GM12878 (cell line): ENCODE data around the gene CKAP2. TPM values are rescaled to one million over a fixed set of nuclear protein-coding genes. Genes with fewer than 3 reads are reported as not detected.
"Not testable (repeated sequence)": the region's sequence is repeated elsewhere in the genome, so short reads cannot be mapped to it uniquely, and the experiment has no call there.

Experiments
- ATAC-seq: fragments of 200-7000 bp; cut with Tn5 transposase; 3 replicates; pipeline ENCODE4 v1.9.1; 2020; ENCODE audit warnings: mild to moderate bottlenecking, moderate library complexity
- BruUV-seq: library from RNA; stranded (reverse); fragments of 400-500 nt; replicated peaks from 2 replicates; lab custom pipeline; 2021; lab: Mats Ljungman, UMichigan
- CTCF ChIA-PET: fragments of 300-600 bp; sonication (Branson Sonifier 250); formaldehyde crosslinking; extraction: SDS; loops from one replicate; lab custom pipeline; 2021; ENCODE audit warnings: inconsistent platforms; lab: Yijun Ruan, JAX
- POLR2A ChIA-PET: fragments of 350-600 bp; formaldehyde crosslinking; extraction: SDS; loops from one replicate; lab custom pipeline; 2021; ENCODE audit warnings: inconsistent platforms; lab: Charles Lee
- RAD21 ChIA-PET: fragments of 300-600 bp; sonication (Branson Sonifier 250); formaldehyde crosslinking; loops from one replicate; lab custom pipeline; 2023; ENCODE audit warnings: antibody characterized with exemption; ENCODE audit not compliant: unreplicated experiment; lab: Charles Lee
- SMC1A ChIA-PET: fragments of 300-600 bp; sonication (Branson Sonifier 250); formaldehyde crosslinking; loops from one replicate; lab custom pipeline; 2023; ENCODE audit not compliant: unreplicated experiment, uncharacterized antibody; lab: Charles Lee
- DNase-seq: peaks from one replicate; pipeline ENCODE4 v3.0.0-alpha.2; 2011; ENCODE audit warnings: low read depth, low spot score
- FAIRE-seq: peaks from 3 replicates; lab custom pipeline; 2011; peaks lifted over from hg19 to GRCh38; lab: Jason Lieb, UNC
- H2AFZ ChIP-seq: 2 replicates; pipeline ENCODE4 v1.6.0; 2011; ENCODE audit warnings: low read depth, low read length, control low read depth; ENCODE audit not compliant: control insufficient read depth
- H3K27ac ChIP-seq: 2 replicates; pipeline ENCODE4 v1.5.1; 2011; ENCODE audit warnings: control low read depth; ENCODE audit not compliant: control insufficient read depth, insufficient read depth
- H3K27me3 ChIP-seq, 2 experiments: replicated peaks in 1 of 2; 2 replicates each; pipeline versions ENCODE4 v1.6.0 to v1.6.1; 2011; ENCODE audit warnings: low read length in 1 of 2; ENCODE audit not compliant: control insufficient read depth in 2 of 2, insufficient read depth in 2 of 2
- H3K36me3 ChIP-seq, 2 experiments: 2 replicates each; pipeline ENCODE4 v1.5.1; 2011; ENCODE audit warnings: low read length in 1 of 2; ENCODE audit not compliant: control insufficient read depth in 2 of 2, insufficient read depth in 2 of 2
- H3K4me1 ChIP-seq: 2 replicates; pipeline ENCODE4 v1.6.1; 2011; ENCODE audit warnings: mild to moderate bottlenecking, low read length, moderate library complexity, mixed read lengths; ENCODE audit not compliant: control insufficient read depth, insufficient read depth
- H3K4me2 ChIP-seq: 2 replicates; pipeline ENCODE4 v1.6.0; 2011; ENCODE audit warnings: control low read depth; ENCODE audit not compliant: control insufficient read depth, insufficient read depth
- H3K4me3 ChIP-seq: fragments of 200-600 bp; sonication (generic); 2 replicates; pipeline ENCODE4 v1.5.1; 2016
- H3K79me2 ChIP-seq: 2 replicates; pipeline ENCODE4 v1.6.0; 2011; ENCODE audit warnings: low read length; ENCODE audit not compliant: control insufficient read depth, insufficient read depth
- H3K9ac ChIP-seq: 2 replicates; pipeline ENCODE4 v1.8.0; 2011; ENCODE audit warnings: low read length, control low read depth, mixed read lengths; ENCODE audit not compliant: control insufficient read depth, insufficient read depth
- H3K9me3 ChIP-seq: replicated peaks from 3 replicates; pipeline ENCODE4 v1.5.1; 2011; ENCODE audit warnings: mild to moderate bottlenecking, low read length; ENCODE audit not compliant: control insufficient read depth, insufficient read depth
- H4K20me1 ChIP-seq: 2 replicates; pipeline ENCODE4 v1.6.0; 2011; ENCODE audit not compliant: control insufficient read depth, insufficient read depth
- WGBS: methylation state at CpG from one replicate; pipeline ENCODE4 v1.1.6; 2016; ENCODE audit warnings: low lambda C conversion rate; ENCODE audit not compliant: insufficient replicate concordance, insufficient coverage; ENCODE audit errors: missing lambda C conversion rate; 5-methylcytosine and 5-hydroxymethylcytosine counted together
- in situ Hi-C: fragments of 300-500 bp; cut with MboI; formaldehyde crosslinking; loops from 9 replicates; pipeline ENCODE4 v1.14.3; 2018; ENCODE audit warnings: mixed read lengths
- intact Hi-C: fragments of 100-400 bp; cut with micrococcal nuclease; formaldehyde crosslinking; loops from one replicate; pipeline ENCODE4 v1.14.2; 2022; ENCODE audit not compliant: unreplicated experiment
- polyA plus RNA-seq, 11 experiments: library from polyadenylated mRNA; depleted of rRNA in 4 of 11; unstranded in 6 of 11; stranded (reverse) in 5 of 11; fragments of >200 nt; fragmentation: Nextera tagmentation in 4 of 11; fragmentation: Illumina TruSeq in 1 of 11; extraction: Ambion mirVana in 4 of 11; extraction: Trizol in 1 of 11; gene quantifications; 1 replicate in 1 of 11; 2 replicates in 10 of 11; pipeline versions ENCODE4 v1.2.1 to v1.2.3, GENCODE V29; 2011 to 2016; ENCODE audit warnings: inconsistent platforms in 2 of 11, missing spikeins in 2 of 11, low read depth in 1 of 11
- total RNA-seq, 4 experiments: library from RNA; depleted of rRNA in 3 of 4; stranded (reverse); fragments of >200 nt in 3 of 4; fragmentation: Illumina TruSeq in 1 of 4; extraction: Trizol in 1 of 4; gene quantifications; 2 replicates each; pipeline versions ENCODE4 v1.2.1 to v1.2.3, GENCODE V29; 2013 to 2021

The CKAP2 gene
- total and polyA plus RNA-seq, 10 of the 15 experiments (the other 5 are each of a cell fraction or from before 2014, with no cell fraction given), result 20.9 to 62.3 (median 37.5) TPM

GRCh38 chr13:52523323-52523722 lies 68.0 kb downstream of the CKAP2 start:
- H3K9me3 ChIP-seq, H3K36me3 ChIP-seq, in situ Hi-C loops, DNase-seq, H4K20me1 ChIP-seq, H3K79me2 ChIP-seq, H3K27me3 ChIP-seq, H3K27ac ChIP-seq, H3K4me2 ChIP-seq, H3K4me3 ChIP-seq, ATAC-seq, BruUV-seq, SMC1A ChIA-PET, CTCF ChIA-PET, H2AFZ ChIP-seq, FAIRE-seq, intact Hi-C loops, RAD21 ChIA-PET, POLR2A ChIA-PET, H3K4me1 ChIP-seq, H3K9ac ChIP-seq: not testable (repeated sequence)
- 24% methylated on average over 2 of the region's 6 CpGs for WGBS

Other genes with a start within 250 kb of the CKAP2 start
- 0.17 and 0.38 TPM in 2 replicates for gene THSD1, start 49.3 kb upstream of the CKAP2 start, total RNA-seq (2014; rRNA removed)
- 0.13 and 0.28 TPM in 2 replicates for gene THSD1, start 49.3 kb upstream of the CKAP2 start, total RNA-seq (2014; rRNA removed; fragmentation: Illumina TruSeq; extraction: Trizol)
- gene THSD1, start 49.3 kb upstream of the CKAP2 start, total RNA-seq (2021), result 0.13 and 0.15 TPM in 2 replicates
- gene THSD1, start 49.3 kb upstream of the CKAP2 start, polyA plus RNA-seq (2011; rRNA removed), result 0.07 and 0.12 TPM in 2 replicates
- gene THSD1, start 49.3 kb upstream of the CKAP2 start, polyA plus RNA-seq (2014; fragmentation: Illumina TruSeq; extraction: Trizol), result 0.04 TPM in 1 of 2 replicates, not detected in the other
- gene THSD1, start 49.3 kb upstream of the CKAP2 start, polyA plus RNA-seq (2014; fragmentation: Nextera tagmentation; extraction: Ambion mirVana), result under 1 TPM; 0.03 to 0.04 TPM
- 0.09 and 0.20 TPM in 2 replicates for gene THSD1, start 49.3 kb upstream of the CKAP2 start, polyA plus RNA-seq (2014; rRNA removed)
- gene THSD1, start 49.3 kb upstream of the CKAP2 start, polyA plus RNA-seq (2016; fragmentation: Nextera tagmentation; extraction: Ambion mirVana), result not detected
- 24.4 and 26.5 TPM in 2 replicates for gene VPS36, start 4.8 kb upstream of the CKAP2 start, total RNA-seq (2014; rRNA removed)
- gene VPS36, start 4.8 kb upstream of the CKAP2 start, total RNA-seq (2014; rRNA removed; fragmentation: Illumina TruSeq; extraction: Trizol), result 23.4 and 23.7 TPM in 2 replicates
- gene VPS36, start 4.8 kb upstream of the CKAP2 start, total RNA-seq (2021), result 16.1 and 16.3 TPM in 2 replicates
- gene VPS36, start 4.8 kb upstream of the CKAP2 start, polyA plus RNA-seq (2011; rRNA removed), result 25.7 and 41.5 TPM in 2 replicates
- gene VPS36, start 4.8 kb upstream of the CKAP2 start, polyA plus RNA-seq (2014; fragmentation: Illumina TruSeq; extraction: Trizol), result 26.7 and 35.6 TPM in 2 replicates
- 10 to 100 TPM; 10.3 to 12.3 TPM for gene VPS36, start 4.8 kb upstream of the CKAP2 start, polyA plus RNA-seq (2014; fragmentation: Nextera tagmentation; extraction: Ambion mirVana)
- 22.8 and 25.2 TPM in 2 replicates for gene VPS36, start 4.8 kb upstream of the CKAP2 start, polyA plus RNA-seq (2014; rRNA removed)
- gene VPS36, start 4.8 kb upstream of the CKAP2 start, polyA plus RNA-seq (2016; fragmentation: Nextera tagmentation; extraction: Ambion mirVana), result 10 to 100 TPM; 23.3 to 29.0 TPM
- 3.3 and 4.0 TPM in 2 replicates for gene HNRNPA1L2, start 187.0 kb downstream of the CKAP2 start, total RNA-seq (2014; rRNA removed)
- gene HNRNPA1L2, start 187.0 kb downstream of the CKAP2 start, total RNA-seq (2014; rRNA removed; fragmentation: Illumina TruSeq; extraction: Trizol), result 6.0 and 6.1 TPM in 2 replicates
- 6.2 and 6.9 TPM in 2 replicates for gene HNRNPA1L2, start 187.0 kb downstream of the CKAP2 start, total RNA-seq (2021)
- 10.5 and 13.3 TPM in 2 replicates for gene HNRNPA1L2, start 187.0 kb downstream of the CKAP2 start, polyA plus RNA-seq (2011; rRNA removed)
- 12.0 and 18.5 TPM in 2 replicates for gene HNRNPA1L2, start 187.0 kb downstream of the CKAP2 start, polyA plus RNA-seq (2014; fragmentation: Illumina TruSeq; extraction: Trizol)
- gene HNRNPA1L2, start 187.0 kb downstream of the CKAP2 start, polyA plus RNA-seq (2014; fragmentation: Nextera tagmentation; extraction: Ambion mirVana), result 1 to 10 TPM; 5.8 to 8.0 TPM
- 7.5 and 9.0 TPM in 2 replicates for gene HNRNPA1L2, start 187.0 kb downstream of the CKAP2 start, polyA plus RNA-seq (2014; rRNA removed)
- gene HNRNPA1L2, start 187.0 kb downstream of the CKAP2 start, polyA plus RNA-seq (2016; fragmentation: Nextera tagmentation; extraction: Ambion mirVana), result 10 to 100 TPM in 1 of 2 experiments, 1 to 10 TPM in 1; 8.3 to 10.2 TPM
- gene SUGT1, start 197.4 kb downstream of the CKAP2 start, total RNA-seq (2014; rRNA removed), result 46.7 and 48.0 TPM in 2 replicates
- 73.7 and 77.5 TPM in 2 replicates for gene SUGT1, start 197.4 kb downstream of the CKAP2 start, total RNA-seq (2014; rRNA removed; fragmentation: Illumina TruSeq; extraction: Trizol)
- gene SUGT1, start 197.4 kb downstream of the CKAP2 start, total RNA-seq (2021), result 60.8 and 65.6 TPM in 2 replicates
- 72.6 and 117 TPM in 2 replicates for gene SUGT1, start 197.4 kb downstream of the CKAP2 start, polyA plus RNA-seq (2011; rRNA removed)
- gene SUGT1, start 197.4 kb downstream of the CKAP2 start, polyA plus RNA-seq (2014; fragmentation: Illumina TruSeq; extraction: Trizol), result 77.0 and 85.5 TPM in 2 replicates
- gene SUGT1, start 197.4 kb downstream of the CKAP2 start, polyA plus RNA-seq (2014; fragmentation: Nextera tagmentation; extraction: Ambion mirVana), result 10 to 100 TPM; 82.5 to 85.6 TPM
- gene SUGT1, start 197.4 kb downstream of the CKAP2 start, polyA plus RNA-seq (2014; rRNA removed), result 55.3 and 60.6 TPM in 2 replicates
- gene SUGT1, start 197.4 kb downstream of the CKAP2 start, polyA plus RNA-seq (2016; fragmentation: Nextera tagmentation; extraction: Ambion mirVana), result 100 to 1,000 TPM; 119 to 122 TPM